Renal cortex interstitium (tissue), 11 donors: Measurements from ENCODE around the gene ESD. TPM values are rescaled to one million over a fixed set of nuclear protein-coding genes. Genes with fewer than 3 reads are reported as not detected.
"Not testable (repeated sequence)": the region's sequence is repeated elsewhere in the genome, so short reads cannot be mapped to it uniquely, and the experiment has no call there.

Experiments used
- DNase-seq, 11 donors: peaks; one replicate each; pipeline ENCODE4 v3.0.0-alpha.2; 2013; ENCODE audit warnings: low read depth in 9 of 11, low spot score in 4 of 11; ENCODE audit errors: extremely low read depth in 1 of 11
- polyA plus RNA-seq, 3 donors: library from polyadenylated mRNA; unstranded; fragments of 120-200 nt; gene quantifications; one replicate each; pipeline ENCODE4 v1.2.1, GENCODE V29; 2013; ENCODE audit not compliant: insufficient read length in 3 of 3

Gene ESD
- polyA plus RNA-seq, 3 donors = 212 to 277 (median 238) TPM

GRCh38 chr13:46804391-46804815, 7.4 kb upstream of the ESD start:
- DNase-seq = no peak

- DNase-seq = no peak
Measured at GRCh38 chr13:46803586-46803985, 6.6 kb upstream of the ESD start.

GRCh38 chr13:46801858-46802257, 4.9 kb upstream of the ESD start:
- DNase-seq = no peak

- no peak for DNase-seq
Measured at GRCh38 chr13:46799139-46799538, 2.2 kb upstream of the ESD start.

- DNase-seq = peak in 3 of 11 donors; percentile 6 to 24 (median 7)
Measured at GRCh38 chr13:46797501-46798237, 708 bp upstream of the ESD start.

GRCh38 chr13:46796129-46796514, 839 bp downstream of the ESD start:
- DNase-seq = no peak

GRCh38 chr13:46795321-46795720, 1.6 kb downstream of the ESD start:
- no peak for DNase-seq

GRCh38 chr13:46783504-46783903, 13.5 kb downstream of the ESD start:
- DNase-seq = no peak

GRCh38 chr13:46782691-46783090, 14.3 kb downstream of the ESD start:
- no peak for DNase-seq

GRCh38 chr13:46782066-46782465, 14.9 kb downstream of the ESD start:
- DNase-seq = no peak

- no peak for DNase-seq
Measured at GRCh38 chr13:46778890-46779289, 18.1 kb downstream of the ESD start.

- no peak for DNase-seq
Measured at GRCh38 chr13:46778095-46778494, 18.9 kb downstream of the ESD start.

- no peak for DNase-seq
Measured at GRCh38 chr13:46775385-46776107, 21.4 kb downstream of the ESD start.

- no peak for DNase-seq
Measured at GRCh38 chr13:46773541-46773940, 23.4 kb downstream of the ESD start.

GRCh38 chr13:46771693-46772092, 25.3 kb downstream of the ESD start:
- no peak for DNase-seq

GRCh38 chr13:46769925-46770324, 27.0 kb downstream of the ESD start:
- not testable (repeated sequence) for DNase-seq

- no peak for DNase-seq
Measured at GRCh38 chr13:46761866-46762265, 35.1 kb downstream of the ESD start.

- no peak for DNase-seq
Measured at GRCh38 chr13:46761174-46761573, 35.8 kb downstream of the ESD start.

- DNase-seq = no peak
Measured at GRCh38 chr13:46759846-46760245, 37.1 kb downstream of the ESD start.

GRCh38 chr13:46757640-46758039, 39.3 kb downstream of the ESD start:
- no peak for DNase-seq

GRCh38 chr13:46756977-46757376, 40.0 kb downstream of the ESD start:
- no peak for DNase-seq
